Sigmoid colon (tissue), 7 donors: Measurements from ENCODE around the gene ACTN2. TPM values are rescaled to one million over a fixed set of nuclear protein-coding genes. Genes with fewer than 3 reads are reported as not detected.

Source experiments
- DNase-seq: peaks from one replicate; pipeline ENCODE4 v3.0.0-alpha.2; 2019
- H3K27ac ChIP-seq, 4 donors: fragments of 200-600 bp; sonication (generic); one replicate each; pipeline ENCODE4 v1.5.1; 2016 to 2019; ENCODE audit warnings: mild to moderate bottlenecking in 1 of 4
- H3K27me3 ChIP-seq, 3 donors: fragments of 200-600 bp; sonication (generic); one replicate each; pipeline ENCODE4 v1.5.1; 2019; ENCODE audit warnings: mild to moderate bottlenecking in 1 of 3
- H3K36me3 ChIP-seq, 4 donors: fragments of 200-600 bp; sonication (generic); one replicate each; pipeline ENCODE4 v1.5.1; 2016 to 2019
- H3K4me1 ChIP-seq, 4 donors: fragments of 200-600 bp; sonication (generic); one replicate each; pipeline ENCODE4 v1.5.1; 2017 to 2019
- H3K4me3 ChIP-seq, 4 donors: fragments of 200-600 bp; sonication (generic); one replicate each; pipeline ENCODE4 v1.5.1; 2017 to 2019; ENCODE audit warnings: mild to moderate bottlenecking in 2 of 4, moderate library complexity in 1 of 4
- H3K9me3 ChIP-seq, 4 donors: fragments of 200-600 bp in 3 of 4; sonication (generic) in 3 of 4; one replicate each; pipeline versions ENCODE4 v1.5.1 to v1.6.1; 2013 to 2019
- EP300 ChIP-seq, 4 donors: sonication (generic); formaldehyde crosslinking; IDR thresholded peaks; one replicate each; pipeline ENCODE4 v1.6.1; 2017; ENCODE audit warnings: antibody characterized with exemption in 4 of 4
- POLR2A ChIP-seq, 2 donors: fragments of 450-650 bp; IDR thresholded peaks; one replicate each; pipeline ENCODE4 v1.6.1; 2016; ENCODE audit warnings: antibody characterized with exemption in 2 of 2, mild to moderate bottlenecking in 2 of 2, moderate library complexity in 2 of 2
- POLR2AphosphoS5 ChIP-seq, 4 donors: sonication (generic); formaldehyde crosslinking; IDR thresholded peaks; one replicate each; pipeline ENCODE4 v1.6.1; 2017; ENCODE audit warnings: antibody characterized with exemption in 4 of 4
- WGBS, 2 donors: extraction: QIAGEN DNeasy Blood & Tissue Kit; methylation state at CpG; one replicate each; pipeline ENCODE4 v1.1.7; 2013; 5-methylcytosine and 5-hydroxymethylcytosine counted together
- intact Hi-C: fragments of 100-400 bp; cut with DNase I; formaldehyde crosslinking; loops from one replicate; pipeline ENCODE4 v1.15.1; 2023
- polyA plus RNA-seq, 3 donors: library from polyadenylated mRNA; stranded (reverse); fragments of 200-250 nt; gene quantifications; one replicate each; pipeline ENCODE4 v1.2.3, GENCODE V29; 2013
- total RNA-seq, 4 donors: library from RNA; depleted of rRNA; stranded (reverse); fragments of >200 nt; gene quantifications; one replicate each; pipeline ENCODE4 v1.1.0, GENCODE V29; 2016
- TF ChIP-seq, protein P1 (sequence below), 4 experiments: fragments of 450-650 bp in 3 of 4; fragments of 200-600 bp in 1 of 4; IDR thresholded peaks; one replicate each; pipeline ENCODE4 v1.5.1; 2016 to 2019; ENCODE audit warnings: antibody characterized with exemption in 4 of 4, mild to moderate bottlenecking in 3 of 4, moderate library complexity in 2 of 4
- donor health status: healthy with polysubstance abuse.
- donor health status: Bipolar disorder and iron deficiency.
- donor health status: healthy.

The ACTN2 gene
- total and polyA plus RNA-seq, 7 donors: 0.36 to 1.8 (median 0.91) TPM; not detected in 1

GRCh38 chr1:236806634-236807033, 120.3 kb downstream of the ACTN2 start:
- H3K9me3 ChIP-seq: no peaks in the 10 kb centered on the region
- intact Hi-C loops: no loop called here
- no peak for DNase-seq
- H3K4me1 ChIP-seq: peaks cover 0 to 17% (median 15%) of the 10 kb centered on the region in 4 donors
- H3K4me3 ChIP-seq: no peak overlapping the region
- H3K27me3 ChIP-seq: no peaks in the 10 kb centered on the region
- no peak overlapping the region for H3K27ac ChIP-seq
- no peak for TF ChIP-seq POLR2AphosphoS5 (IDR thresholded peaks at IDR 0.05)
- 92 to 93% methylated on average over 2 of the region's 2 CpGs for WGBS, 2 donors
- peaks cover 4 to 72% (median 8%) of the 10 kb centered on the region in 4 donors for H3K36me3 ChIP-seq

DNA sequence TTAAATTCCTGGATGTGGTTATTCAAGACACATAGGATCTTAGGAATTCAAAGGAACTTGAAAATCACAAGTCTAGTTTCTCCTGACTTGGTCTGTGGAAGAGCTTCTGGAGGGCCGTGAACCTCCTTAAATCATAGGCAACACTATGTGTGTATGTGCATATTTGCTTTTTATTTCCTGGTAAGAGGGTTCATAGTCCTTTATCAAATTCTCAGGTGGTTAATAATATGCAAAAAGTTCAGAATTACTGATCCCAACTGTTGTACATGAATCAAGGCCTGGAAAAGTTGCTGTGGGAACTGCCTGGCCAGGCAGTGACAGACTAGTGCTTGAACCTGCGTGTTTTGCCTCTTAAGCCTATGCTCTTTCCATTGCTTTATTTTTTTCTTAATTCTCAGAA, 121.7 kb downstream of the ACTN2 start:
- no peak for DNase-seq
- intact Hi-C loops: no loop called here
- peaks cover 0 to 17% (median 8%) of the 10 kb centered on the region in 4 donors for H3K4me1 ChIP-seq
- no peaks in the 10 kb centered on the region for H3K27me3 ChIP-seq
- no peaks in the 10 kb centered on the region for H3K9me3 ChIP-seq
- peaks cover 4 to 86% (median 17%) of the 10 kb centered on the region in 4 donors for H3K36me3 ChIP-seq
- H3K4me3 ChIP-seq: no peak overlapping the region
- H3K27ac ChIP-seq: no peak overlapping the region
- TF ChIP-seq POLR2AphosphoS5 (IDR thresholded peaks at IDR 0.05): no peak
- TF ChIP-seq POLR2A (IDR thresholded peaks at IDR 0.05): no peak
- TF ChIP-seq, protein P1, sequence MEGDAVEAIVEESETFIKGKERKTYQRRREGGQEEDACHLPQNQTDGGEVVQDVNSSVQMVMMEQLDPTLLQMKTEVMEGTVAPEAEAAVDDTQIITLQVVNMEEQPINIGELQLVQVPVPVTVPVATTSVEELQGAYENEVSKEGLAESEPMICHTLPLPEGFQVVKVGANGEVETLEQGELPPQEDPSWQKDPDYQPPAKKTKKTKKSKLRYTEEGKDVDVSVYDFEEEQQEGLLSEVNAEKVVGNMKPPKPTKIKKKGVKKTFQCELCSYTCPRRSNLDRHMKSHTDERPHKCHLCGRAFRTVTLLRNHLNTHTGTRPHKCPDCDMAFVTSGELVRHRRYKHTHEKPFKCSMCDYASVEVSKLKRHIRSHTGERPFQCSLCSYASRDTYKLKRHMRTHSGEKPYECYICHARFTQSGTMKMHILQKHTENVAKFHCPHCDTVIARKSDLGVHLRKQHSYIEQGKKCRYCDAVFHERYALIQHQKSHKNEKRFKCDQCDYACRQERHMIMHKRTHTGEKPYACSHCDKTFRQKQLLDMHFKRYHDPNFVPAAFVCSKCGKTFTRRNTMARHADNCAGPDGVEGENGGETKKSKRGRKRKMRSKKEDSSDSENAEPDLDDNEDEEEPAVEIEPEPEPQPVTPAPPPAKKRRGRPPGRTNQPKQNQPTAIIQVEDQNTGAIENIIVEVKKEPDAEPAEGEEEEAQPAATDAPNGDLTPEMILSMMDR (IDR thresholded peaks at IDR 0.05): no peak
- no peak for TF ChIP-seq EP300 (IDR thresholded peaks at IDR 0.05)
- 60 to 75% methylated on average over 2 of the region's 2 CpGs for WGBS, 2 donors

DNA sequence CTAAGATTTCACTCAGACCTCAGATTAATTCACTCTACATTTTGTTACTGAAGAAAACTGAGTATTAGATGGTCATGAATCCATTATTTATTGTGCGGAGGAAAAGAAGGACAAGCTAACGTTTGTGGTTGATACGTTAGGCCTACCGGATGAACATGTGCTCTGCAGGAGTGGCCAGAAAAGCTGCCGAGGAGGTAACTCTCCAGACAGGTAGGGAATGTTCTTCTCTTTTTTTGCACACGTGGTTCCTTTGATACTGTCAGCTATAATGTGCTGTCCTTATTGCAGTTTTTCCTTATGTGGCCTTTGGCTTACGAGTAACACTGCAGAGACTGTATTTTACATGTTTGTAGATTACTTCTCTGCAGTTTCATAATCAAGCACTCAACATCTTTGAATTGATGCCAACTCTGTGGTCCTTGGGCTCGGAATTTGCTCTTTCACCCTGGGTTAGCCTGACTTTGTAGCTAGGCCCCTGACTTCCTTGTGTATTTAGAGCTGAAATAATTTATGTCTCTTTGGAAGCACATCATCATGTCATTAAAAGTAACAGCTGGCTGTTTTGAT, 122.3 kb downstream of the ACTN2 start:
- intact Hi-C loops: no loop called here
- Histone ChIP-seq H3K4me3 (no peak overlapping the region), H3K9me3 (no peaks in the 10 kb centered on the region), H3K36me3 (peaks cover 4 to 90% (median 17%) of the 10 kb centered on the region in 4 donors), H3K4me1 (peaks cover 0 to 16% (median 4%) of the 10 kb centered on the region in 4 donors), H3K27me3 (no peaks in the 10 kb centered on the region), H3K27ac (no peak overlapping the region)
- TF ChIP-seq POLR2AphosphoS5 (IDR thresholded peaks at IDR 0.05): no peak
- TF ChIP-seq, protein P1 (IDR thresholded peaks at IDR 0.05): no peak
- TF ChIP-seq POLR2A (IDR thresholded peaks at IDR 0.05): no peak
- TF ChIP-seq EP300 (IDR thresholded peaks at IDR 0.05): no peak
- no peak for DNase-seq
- WGBS, 2 donors: 24 to 78% methylated on average over 8 of the region's 8 CpGs

DNA sequence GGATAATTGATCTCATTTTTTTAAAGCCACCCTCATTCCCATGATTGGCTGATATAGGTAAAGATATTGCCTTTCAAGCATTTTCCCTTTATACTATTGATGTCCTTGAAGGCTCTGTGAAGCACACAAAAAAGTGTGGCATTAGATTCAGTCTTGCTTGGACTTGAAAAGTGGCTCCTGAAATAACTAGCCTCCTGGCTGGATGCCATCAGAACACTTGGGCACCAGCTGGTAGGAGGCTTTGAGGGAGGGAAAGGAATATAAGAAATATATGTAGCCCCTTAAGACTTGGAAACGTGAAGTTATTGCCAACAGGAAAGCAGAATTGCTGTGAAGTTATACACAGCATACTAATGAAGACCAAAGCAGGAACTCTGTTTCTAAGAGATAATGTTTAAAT, 122.8 kb downstream of the ACTN2 start:
- H3K9me3 ChIP-seq: no peaks in the 10 kb centered on the region
- H3K4me1 ChIP-seq: peaks cover 0 to 11% (median under 1%) of the 10 kb centered on the region in 4 donors
- no peak overlapping the region for H3K4me3 ChIP-seq
- H3K36me3 ChIP-seq: peaks cover 4 to 90% (median 16%) of the 10 kb centered on the region in 4 donors
- intact Hi-C loops: no loop called here
- H3K27ac ChIP-seq: no peak overlapping the region
- no peaks in the 10 kb centered on the region for H3K27me3 ChIP-seq
- WGBS, 2 donors: 53 to 70% methylated on average over 1 of the region's 1 CpG
- TF ChIP-seq EP300 (IDR thresholded peaks at IDR 0.05) (no peak), POLR2AphosphoS5 (IDR thresholded peaks at IDR 0.05) (no peak), POLR2A (IDR thresholded peaks at IDR 0.05) (no peak)
- TF ChIP-seq, protein P1 (IDR thresholded peaks at IDR 0.05): no peak
- DNase-seq: no peak

- H3K36me3 ChIP-seq: peaks cover 4 to 90% (median 17%) of the 10 kb centered on the region in 4 donors
- no peak overlapping the region for H3K4me3 ChIP-seq
- no peaks in the 10 kb centered on the region for H3K9me3 ChIP-seq
- intact Hi-C loops: no loop called here
- 85 to 90% methylated on average over 3 of the region's 3 CpGs for WGBS, 2 donors
- TF ChIP-seq EP300 (IDR thresholded peaks at IDR 0.05): no peak
- no peak for TF ChIP-seq POLR2AphosphoS5 (IDR thresholded peaks at IDR 0.05)
- TF ChIP-seq, protein P1 (IDR thresholded peaks at IDR 0.05): no peak
- no peak for TF ChIP-seq POLR2A (IDR thresholded peaks at IDR 0.05)
- H3K27me3 ChIP-seq: no peaks in the 10 kb centered on the region
- H3K27ac ChIP-seq: no peak overlapping the region
- H3K4me1 ChIP-seq: peaks cover 0 to 9% (median 0%) of the 10 kb centered on the region in 4 donors
- DNase-seq: no peak
These were observed 123.7 kb downstream of the ACTN2 start for GRCh38 chr1:236810018-236810417.
